ENCODE results near the gene MARVELD1.
A peak's percentile ranks its signal among the peaks of the same experiment; 100 is the strongest.

DNA sequence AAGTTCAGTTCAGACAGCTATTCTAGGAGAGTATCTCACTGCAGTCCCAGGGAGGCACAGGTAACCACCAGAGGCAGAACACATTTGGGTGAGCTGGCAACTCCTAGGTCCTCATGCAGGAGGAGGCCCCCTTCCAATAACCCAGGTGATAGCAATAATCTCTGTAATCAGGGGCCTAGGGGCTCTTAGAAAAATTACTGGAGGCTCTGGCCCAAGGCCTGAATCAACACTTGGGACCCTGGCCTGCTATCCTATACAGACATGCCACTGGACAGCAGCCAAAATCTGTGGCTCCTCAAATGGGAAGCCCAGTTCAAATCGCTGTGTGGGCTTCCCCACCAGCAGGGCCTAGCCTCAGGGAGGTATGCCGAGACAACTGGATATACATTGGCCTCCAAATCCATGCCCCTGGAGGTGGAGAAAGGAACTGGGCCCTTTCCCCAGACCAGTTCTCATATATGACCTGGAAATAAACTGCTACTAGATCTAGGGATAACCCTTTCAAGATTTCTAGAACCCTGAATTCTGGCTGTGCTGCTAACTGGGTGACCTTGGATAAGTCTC, 28.1 kb upstream of the MARVELD1 start:
- TF ChIP-seq, protein P1, sequence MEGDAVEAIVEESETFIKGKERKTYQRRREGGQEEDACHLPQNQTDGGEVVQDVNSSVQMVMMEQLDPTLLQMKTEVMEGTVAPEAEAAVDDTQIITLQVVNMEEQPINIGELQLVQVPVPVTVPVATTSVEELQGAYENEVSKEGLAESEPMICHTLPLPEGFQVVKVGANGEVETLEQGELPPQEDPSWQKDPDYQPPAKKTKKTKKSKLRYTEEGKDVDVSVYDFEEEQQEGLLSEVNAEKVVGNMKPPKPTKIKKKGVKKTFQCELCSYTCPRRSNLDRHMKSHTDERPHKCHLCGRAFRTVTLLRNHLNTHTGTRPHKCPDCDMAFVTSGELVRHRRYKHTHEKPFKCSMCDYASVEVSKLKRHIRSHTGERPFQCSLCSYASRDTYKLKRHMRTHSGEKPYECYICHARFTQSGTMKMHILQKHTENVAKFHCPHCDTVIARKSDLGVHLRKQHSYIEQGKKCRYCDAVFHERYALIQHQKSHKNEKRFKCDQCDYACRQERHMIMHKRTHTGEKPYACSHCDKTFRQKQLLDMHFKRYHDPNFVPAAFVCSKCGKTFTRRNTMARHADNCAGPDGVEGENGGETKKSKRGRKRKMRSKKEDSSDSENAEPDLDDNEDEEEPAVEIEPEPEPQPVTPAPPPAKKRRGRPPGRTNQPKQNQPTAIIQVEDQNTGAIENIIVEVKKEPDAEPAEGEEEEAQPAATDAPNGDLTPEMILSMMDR (IDR thresholded peaks at IDR 0.05) = peak in 4 of 7 experiments; percentile 30 to 54 (median 40)
- TF ChIP-seq POLR2AphosphoS5 (IDR thresholded peaks at IDR 0.05) = peak in 1 of 3 donors; percentile 36
- no peak for TF ChIP-seq EP300 (IDR thresholded peaks at IDR 0.05)

Measured in stomach (tissue), 4 donors.